ENCODE measurements around the gene SHB. TPM values are rescaled to one million over a fixed set of nuclear protein-coding genes. Genes with fewer than 3 reads are reported as not detected.

Gene SHB
- total and polyA plus RNA-seq, 2 of the 13 experiments (the other 11 are each of a cell fraction or from before 2014, with no cell fraction given), result 19.4 to 20.7 TPM

DNA sequence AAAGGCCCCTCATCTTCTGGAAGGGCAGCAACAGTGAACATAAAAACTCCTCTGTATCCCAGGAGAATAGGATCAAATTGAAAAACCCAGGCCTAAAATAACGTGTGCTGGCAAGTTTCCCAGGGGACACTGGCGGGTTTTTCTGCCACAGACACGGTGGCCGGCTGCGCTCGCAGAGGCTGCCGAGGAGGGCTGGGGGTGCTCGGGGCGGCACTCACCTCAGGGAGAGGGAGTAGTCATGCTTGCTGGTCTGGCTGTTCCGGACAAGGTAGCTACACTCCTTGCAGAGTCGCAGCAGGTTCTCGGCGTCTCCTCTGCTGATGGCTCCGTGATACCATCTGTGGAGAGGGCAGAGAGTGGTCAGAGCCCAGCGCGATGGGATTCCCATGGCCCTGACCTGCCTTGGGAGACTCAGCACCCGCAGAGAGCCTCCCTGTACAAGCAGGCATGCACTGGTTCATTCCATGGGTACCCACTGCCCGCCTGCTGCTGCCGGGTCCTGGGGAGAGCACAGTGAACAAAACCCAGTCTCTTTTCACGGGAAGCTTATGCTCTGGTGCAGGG lies 120.5 kb downstream of the SHB start:
- FAIRE-seq (no peak), ATAC-seq (no peak), DNase-seq (ENCODE audit: low spot score) (no peak)
- Histone ChIP-seq H4K20me1 (ENCODE audit: insufficient read depth, low read length) (peaks cover 22% of the 10 kb centered on the region; the same call in 1 of the 2 replicates), H3K79me2 (ENCODE audit: insufficient read depth, low read length) (no peaks in the 10 kb centered on the region), H2AFZ (ENCODE audit: low read length) (no peak overlapping the region), H3K9ac (ENCODE audit: insufficient read depth, low read depth, low read length) (no peak overlapping the region), H3K27ac (ENCODE audit: extremely low read length, insufficient read depth, low read length) (no peak overlapping the region), H3K4me3 (replicated peaks in 1 of 3; ENCODE audit: insufficient read depth in 1 of 3, low read depth in 2 of 3, low read length in 3 of 3) (no peak overlapping the region), H3K27me3 (ENCODE audit: control insufficient read depth in 1 of 2, insufficient read depth in 2 of 2, low read length in 2 of 2) (no peaks in the 10 kb centered on the region), H3K4me2 (ENCODE audit: low read depth, low read length) (no peak overlapping the region), H3K36me3 (replicated peaks in 1 of 2; ENCODE audit: control insufficient read depth in 1 of 2, insufficient read depth in 2 of 2, low read length in 2 of 2) (peaks cover 63 to 97% of the 10 kb centered on the region in 2 experiments), H3K9me3 (ENCODE audit: low read length) (no peaks in the 10 kb centered on the region), H3K4me1 (ENCODE audit: insufficient read depth, low read length) (peaks cover 26% of the 10 kb centered on the region)
- intact Hi-C loops (cut with micrococcal nuclease; ENCODE audit: unreplicated experiment), result no loop called here
- 95% methylated on average over 14 of the region's 20 CpGs for WGBS (ENCODE audit: low lambda C conversion rate)
- ChIA-PET POLR2A (no interaction called here), CTCF (ENCODE audit: low intra/inter-chr PET ratio, low total read pairs) (no interaction called here)
- no TSS peak for BruUV-seq (replicated peaks)
- TF ChIP-seq AGO2 (optimal IDR thresholded peaks at IDR 0.05; ENCODE audit: low read depth, low read length) (peak; percentile 24), KAT7 (CRISPR knock-in tag; IDR thresholded peaks at IDR 0.05; ENCODE audit: borderline replicate concordance) (no peak)
- TF ChIP-seq, protein P1, sequence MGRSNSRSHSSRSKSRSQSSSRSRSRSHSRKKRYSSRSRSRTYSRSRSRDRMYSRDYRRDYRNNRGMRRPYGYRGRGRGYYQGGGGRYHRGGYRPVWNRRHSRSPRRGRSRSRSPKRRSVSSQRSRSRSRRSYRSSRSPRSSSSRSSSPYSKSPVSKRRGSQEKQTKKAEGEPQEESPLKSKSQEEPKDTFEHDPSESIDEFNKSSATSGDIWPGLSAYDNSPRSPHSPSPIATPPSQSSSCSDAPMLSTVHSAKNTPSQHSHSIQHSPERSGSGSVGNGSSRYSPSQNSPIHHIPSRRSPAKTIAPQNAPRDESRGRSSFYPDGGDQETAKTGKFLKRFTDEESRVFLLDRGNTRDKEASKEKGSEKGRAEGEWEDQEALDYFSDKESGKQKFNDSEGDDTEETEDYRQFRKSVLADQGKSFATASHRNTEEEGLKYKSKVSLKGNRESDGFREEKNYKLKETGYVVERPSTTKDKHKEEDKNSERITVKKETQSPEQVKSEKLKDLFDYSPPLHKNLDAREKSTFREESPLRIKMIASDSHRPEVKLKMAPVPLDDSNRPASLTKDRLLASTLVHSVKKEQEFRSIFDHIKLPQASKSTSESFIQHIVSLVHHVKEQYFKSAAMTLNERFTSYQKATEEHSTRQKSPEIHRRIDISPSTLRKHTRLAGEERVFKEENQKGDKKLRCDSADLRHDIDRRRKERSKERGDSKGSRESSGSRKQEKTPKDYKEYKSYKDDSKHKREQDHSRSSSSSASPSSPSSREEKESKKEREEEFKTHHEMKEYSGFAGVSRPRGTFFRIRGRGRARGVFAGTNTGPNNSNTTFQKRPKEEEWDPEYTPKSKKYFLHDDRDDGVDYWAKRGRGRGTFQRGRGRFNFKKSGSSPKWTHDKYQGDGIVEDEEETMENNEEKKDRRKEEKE (IDR thresholded peaks at IDR 0.05), result no peak
- in situ Hi-C loops (cut with HindIII; ENCODE audit: extremely low pct_ligation_motif_present, low pct_unique_long_range_greater_than_20kb), result no loop called here

DNA sequence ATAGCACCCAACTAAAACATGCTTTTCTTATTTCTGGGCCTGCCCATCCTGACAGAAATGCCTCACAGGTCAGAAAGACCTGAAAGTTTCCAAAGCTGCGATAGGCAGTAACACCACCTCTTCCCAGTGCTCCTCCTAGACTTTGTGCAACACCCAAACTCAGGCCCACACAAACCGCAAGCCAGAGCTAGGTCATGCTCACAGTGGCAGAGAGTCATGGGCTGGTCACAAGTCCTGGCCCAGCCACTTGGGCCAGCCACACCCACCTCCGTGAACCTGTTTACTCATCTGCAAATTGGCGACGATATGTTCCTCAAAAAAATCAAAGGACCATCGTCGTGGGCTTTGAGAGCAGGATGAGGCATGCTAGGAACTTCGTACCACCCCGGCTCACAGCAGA lies 121.0 kb downstream of the SHB start:
- peaks cover 21% of the 10 kb centered on the region for H3K4me1 ChIP-seq (ENCODE audit: insufficient read depth, low read length)
- no peak overlapping the region for H3K9ac ChIP-seq (ENCODE audit: insufficient read depth, low read depth, low read length)
- H3K4me2 ChIP-seq (ENCODE audit: low read depth, low read length), result no peak overlapping the region
- no peak overlapping the region for H3K4me3 ChIP-seq (replicated peaks in 1 of 3; ENCODE audit: insufficient read depth in 1 of 3, low read depth in 2 of 3, low read length in 3 of 3)
- POLR2A ChIA-PET, result no interaction called here
- H2AFZ ChIP-seq (ENCODE audit: low read length), result no peak overlapping the region
- WGBS (ENCODE audit: low lambda C conversion rate), result 96% methylated on average over 9 of the region's 9 CpGs
- FAIRE-seq, result no peak
- peaks cover 59 to 97% of the 10 kb centered on the region in 2 experiments for H3K36me3 ChIP-seq (replicated peaks in 1 of 2; ENCODE audit: control insufficient read depth in 1 of 2, insufficient read depth in 2 of 2, low read length in 2 of 2)
- H3K9me3 ChIP-seq (ENCODE audit: low read length), result no peaks in the 10 kb centered on the region
- H3K79me2 ChIP-seq (ENCODE audit: insufficient read depth, low read length), result no peaks in the 10 kb centered on the region
- ATAC-seq, result no peak
- H3K27ac ChIP-seq (ENCODE audit: extremely low read length, insufficient read depth, low read length), result no peak overlapping the region
- BruUV-seq (replicated peaks), result no TSS peak
- no peak for DNase-seq (ENCODE audit: low spot score)
- H3K27me3 ChIP-seq (ENCODE audit: control insufficient read depth in 1 of 2, insufficient read depth in 2 of 2, low read length in 2 of 2), result no peaks in the 10 kb centered on the region
- CTCF ChIA-PET (ENCODE audit: low intra/inter-chr PET ratio, low total read pairs), result no interaction called here
- in situ Hi-C loops (cut with HindIII; ENCODE audit: extremely low pct_ligation_motif_present, low pct_unique_long_range_greater_than_20kb), result no loop called here
- intact Hi-C loops (cut with micrococcal nuclease; ENCODE audit: unreplicated experiment), result no loop called here
- peaks cover 17% of the 10 kb centered on the region; the same call in 1 of the 2 replicates for H4K20me1 ChIP-seq (ENCODE audit: insufficient read depth, low read length)
- no peak for TF ChIP-seq SNAI1 (CRISPR knock-in tag; IDR thresholded peaks at IDR 0.05; ENCODE audit: borderline replicate concordance)
- no peak for TF ChIP-seq ZNF672 (CRISPR knock-in tag; IDR thresholded peaks at IDR 0.05)
- TF ChIP-seq YEATS4 (CRISPR knock-in tag; IDR thresholded peaks at IDR 0.05; ENCODE audit: borderline replicate concordance), result no peak
- TF ChIP-seq NFRKB (IDR thresholded peaks at IDR 0.05), result no peak
- no peak for TF ChIP-seq ZNF446 (CRISPR knock-in tag; IDR thresholded peaks at IDR 0.05)
- no peak for TF ChIP-seq ZNF230 (CRISPR knock-in tag; IDR thresholded peaks at IDR 0.05)
- TF ChIP-seq, protein P2, sequence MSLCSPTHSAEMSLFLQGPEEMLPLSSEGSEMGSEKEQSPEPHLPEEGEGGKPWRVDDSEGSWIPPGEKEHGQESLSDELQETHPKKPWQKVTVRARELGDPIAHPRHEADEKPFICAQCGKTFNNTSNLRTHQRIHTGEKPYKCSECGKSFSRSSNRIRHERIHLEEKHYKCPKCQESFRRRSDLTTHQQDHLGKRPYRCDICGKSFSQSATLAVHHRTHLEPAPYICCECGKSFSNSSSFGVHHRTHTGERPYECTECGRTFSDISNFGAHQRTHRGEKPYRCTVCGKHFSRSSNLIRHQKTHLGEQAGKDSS (CRISPR knock-in tag; IDR thresholded peaks at IDR 0.05; ENCODE audit: borderline replicate concordance, low read depth), result no peak
- TF ChIP-seq SOX13 (IDR thresholded peaks at IDR 0.05), result no peak
- TF ChIP-seq SOX13 (CRISPR knock-in tag; conservative IDR thresholded peaks at IDR 0.05 in 1 of 2, IDR thresholded peaks at IDR 0.05 in 1 of 2), result no peak
- TF ChIP-seq, protein P3, sequence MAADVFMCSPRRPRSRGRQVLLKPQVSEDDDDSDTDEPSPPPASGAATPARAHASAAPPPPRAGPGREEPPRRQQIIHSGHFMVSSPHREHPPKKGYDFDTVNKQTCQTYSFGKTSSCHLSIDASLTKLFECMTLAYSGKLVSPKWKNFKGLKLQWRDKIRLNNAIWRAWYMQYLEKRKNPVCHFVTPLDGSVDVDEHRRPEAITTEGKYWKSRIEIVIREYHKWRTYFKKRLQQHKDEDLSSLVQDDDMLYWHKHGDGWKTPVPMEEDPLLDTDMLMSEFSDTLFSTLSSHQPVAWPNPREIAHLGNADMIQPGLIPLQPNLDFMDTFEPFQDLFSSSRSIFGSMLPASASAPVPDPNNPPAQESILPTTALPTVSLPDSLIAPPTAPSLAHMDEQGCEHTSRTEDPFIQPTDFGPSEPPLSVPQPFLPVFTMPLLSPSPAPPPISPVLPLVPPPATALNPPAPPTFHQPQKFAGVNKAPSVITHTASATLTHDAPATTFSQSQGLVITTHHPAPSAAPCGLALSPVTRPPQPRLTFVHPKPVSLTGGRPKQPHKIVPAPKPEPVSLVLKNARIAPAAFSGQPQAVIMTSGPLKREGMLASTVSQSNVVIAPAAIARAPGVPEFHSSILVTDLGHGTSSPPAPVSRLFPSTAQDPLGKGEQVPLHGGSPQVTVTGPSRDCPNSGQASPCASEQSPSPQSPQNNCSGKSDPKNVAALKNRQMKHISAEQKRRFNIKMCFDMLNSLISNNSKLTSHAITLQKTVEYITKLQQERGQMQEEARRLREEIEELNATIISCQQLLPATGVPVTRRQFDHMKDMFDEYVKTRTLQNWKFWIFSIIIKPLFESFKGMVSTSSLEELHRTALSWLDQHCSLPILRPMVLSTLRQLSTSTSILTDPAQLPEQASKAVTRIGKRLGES (CRISPR knock-in tag; IDR thresholded peaks at IDR 0.05; ENCODE audit: borderline replicate concordance), result no peak

All from HepG2 (cell line).